ENCODE results near the gene KCNAB2.

DNA sequence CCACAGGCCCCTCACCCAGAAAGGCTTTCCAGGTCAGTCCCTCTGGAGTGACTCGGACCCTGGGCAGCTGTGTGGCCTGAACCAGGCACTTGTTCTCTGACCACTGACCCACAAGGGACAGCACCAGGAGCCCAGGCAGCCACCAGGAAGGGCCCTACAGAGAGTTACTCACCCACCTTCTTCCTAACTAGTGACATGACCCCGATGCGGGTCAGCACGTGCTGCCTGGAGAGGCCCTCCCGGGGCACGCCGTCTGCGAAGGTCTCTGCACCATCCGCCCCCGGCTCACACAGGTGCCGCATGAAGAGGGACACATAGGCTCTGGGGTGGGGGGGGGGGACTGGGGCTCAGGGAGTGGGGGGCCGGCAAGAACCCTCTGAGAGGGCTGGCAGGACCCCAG, 78.7 kb downstream of the KCNAB2 start:
- TF ChIP-seq CTCF (IDR thresholded peaks at IDR 0.05) (no peak), EZH2 (IDR thresholded peaks at IDR 0.05; ENCODE audit: borderline replicate concordance, insufficient read depth, low read depth, low read length, poor library complexity, severe bottlenecking) (no peak)
